Measurements from ENCODE around the gene TP53AIP1.

Gene TP53AIP1

GRCh38 chr11:128890543-128891368, 51.9 kb downstream of the TP53AIP1 start, which contains the start of gene KCNJ5:
TSS of gene KCNJ5 (plus strand) at chr11:128891356. CDS start at chr11:128911274, 19,918 bp downstream.
- DNase-seq (ENCODE audit: low read depth in 3 of 3) = no peak

DNA sequence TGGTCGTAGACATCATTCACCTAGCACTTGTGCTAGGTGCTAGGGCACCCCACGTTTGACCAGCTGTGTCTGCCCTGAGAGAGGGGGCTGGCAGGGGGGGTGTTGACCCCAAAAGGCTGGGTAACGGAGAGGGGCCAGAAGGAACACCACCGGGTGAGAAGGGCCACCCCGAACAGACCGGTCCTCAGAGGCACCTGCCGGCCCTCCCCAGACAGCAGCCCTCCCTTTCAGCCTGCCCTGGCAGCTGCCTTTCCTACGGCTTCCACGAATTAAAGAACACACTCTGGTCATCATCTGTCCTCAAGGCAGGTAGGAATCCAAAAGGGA, 52.5 kb downstream of the TP53AIP1 start:
- no peak for DNase-seq (ENCODE audit: low read depth in 3 of 3)

- DNase-seq (ENCODE audit: low read depth in 3 of 3) = no peak
These were observed 52.9 kb downstream of the TP53AIP1 start for GRCh38 chr11:128889657-128890213.

- no peak for DNase-seq (ENCODE audit: low read depth in 3 of 3)
These were observed 54.4 kb downstream of the TP53AIP1 start for GRCh38 chr11:128888034-128888985.

GRCh38 chr11:128886406-128887124, 56.1 kb downstream of the TP53AIP1 start:
- no peak for DNase-seq (ENCODE audit: low read depth in 3 of 3)
